HG03378 (cell line): ENCODE data around the gene AIG1.
"Not testable (repeated sequence)": the region's sequence is repeated elsewhere in the genome, so short reads cannot be mapped to it uniquely, and the experiment has no call there.

Source experiments
- ATAC-seq: cut with Tn5 transposase; IDR thresholded peaks from one replicate; pipeline ENCODE4 v1.9.1; 2021; ENCODE audit warnings: mild to moderate bottlenecking, moderate library complexity; ENCODE audit not compliant: unreplicated experiment

The AIG1 gene

DNA sequence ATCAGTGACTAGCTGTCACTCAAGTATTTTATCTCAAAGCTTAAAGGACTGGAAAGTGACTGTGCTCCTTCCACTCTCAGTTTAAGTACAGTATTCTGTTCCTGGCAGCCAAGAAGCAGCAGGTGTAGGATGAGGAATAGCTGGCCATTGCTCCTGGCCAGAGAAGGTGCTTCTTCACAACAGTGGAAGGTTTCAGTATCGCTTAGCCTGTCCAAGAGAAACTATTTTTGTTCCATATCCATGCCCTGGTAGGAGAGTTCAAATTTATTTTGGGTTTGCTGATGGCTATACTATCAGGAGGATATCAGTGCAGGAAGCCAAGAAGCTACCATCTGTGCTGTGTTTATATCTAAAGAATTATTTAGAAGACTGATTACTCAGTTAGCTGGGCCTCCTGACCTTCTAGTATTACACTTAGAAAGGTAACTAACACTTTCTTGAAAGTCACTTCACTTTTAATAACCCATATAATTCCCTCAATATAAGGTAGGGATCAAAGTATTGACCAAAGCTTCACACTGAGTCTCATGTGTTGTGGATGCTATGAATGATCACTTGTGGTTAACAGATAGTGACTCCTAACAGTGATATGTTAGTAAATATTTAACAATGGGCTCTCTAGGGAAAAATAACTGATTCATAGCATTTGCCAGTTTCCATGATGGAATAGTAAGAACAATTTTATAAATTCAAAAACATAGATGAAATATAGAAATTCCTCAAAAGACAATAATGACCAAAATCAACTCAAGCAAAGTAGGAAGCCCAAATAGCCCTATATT, 99.9 kb downstream of the AIG1 start:
- no peak for ATAC-seq

DNA sequence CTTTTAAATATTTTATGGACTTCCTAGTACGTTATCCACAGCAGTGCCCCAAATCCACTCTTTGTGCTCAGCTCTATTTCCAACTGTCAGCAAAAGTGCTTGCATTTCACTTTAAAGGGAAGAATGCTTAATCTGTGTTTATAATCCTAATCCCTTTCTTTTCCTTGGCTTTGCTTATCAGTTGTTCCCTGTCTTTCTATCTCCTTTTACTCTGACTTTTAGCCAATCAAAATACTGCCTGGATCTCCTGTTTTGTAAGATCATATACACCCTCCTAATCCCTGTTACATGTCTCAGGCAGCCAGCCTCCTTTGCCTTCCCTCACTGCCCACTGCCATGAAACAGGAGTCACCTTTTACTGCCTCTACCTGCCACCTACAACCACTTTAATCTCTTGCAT, 102.9 kb downstream of the AIG1 start:
- no peak for ATAC-seq

DNA sequence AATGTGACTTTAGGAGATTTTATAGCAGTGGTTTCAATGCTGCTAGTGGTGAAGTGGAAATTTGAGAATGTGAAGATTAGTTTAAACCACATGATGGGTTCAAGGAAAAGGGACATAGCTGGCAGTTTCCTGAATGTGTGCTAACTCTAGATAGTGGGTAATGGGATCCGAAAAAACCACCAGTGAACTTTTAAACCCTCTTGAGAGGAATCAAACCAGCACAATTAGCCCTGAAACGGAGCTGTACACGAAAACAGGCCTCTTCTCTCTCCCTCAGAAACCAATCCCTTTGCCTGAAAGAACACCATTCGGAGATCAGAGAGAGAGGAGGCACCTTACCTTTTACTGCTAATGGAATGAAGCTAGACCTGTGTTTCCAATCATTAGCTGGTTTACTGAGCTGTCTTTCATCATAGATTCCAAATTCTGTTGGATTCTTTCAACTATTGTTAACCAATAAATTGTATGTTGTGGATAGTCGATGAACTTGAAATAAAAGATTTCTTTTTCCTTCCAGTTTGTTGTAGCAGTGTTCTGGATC, 103.9 kb downstream of the AIG1 start:
- ATAC-seq, result no peak

DNA sequence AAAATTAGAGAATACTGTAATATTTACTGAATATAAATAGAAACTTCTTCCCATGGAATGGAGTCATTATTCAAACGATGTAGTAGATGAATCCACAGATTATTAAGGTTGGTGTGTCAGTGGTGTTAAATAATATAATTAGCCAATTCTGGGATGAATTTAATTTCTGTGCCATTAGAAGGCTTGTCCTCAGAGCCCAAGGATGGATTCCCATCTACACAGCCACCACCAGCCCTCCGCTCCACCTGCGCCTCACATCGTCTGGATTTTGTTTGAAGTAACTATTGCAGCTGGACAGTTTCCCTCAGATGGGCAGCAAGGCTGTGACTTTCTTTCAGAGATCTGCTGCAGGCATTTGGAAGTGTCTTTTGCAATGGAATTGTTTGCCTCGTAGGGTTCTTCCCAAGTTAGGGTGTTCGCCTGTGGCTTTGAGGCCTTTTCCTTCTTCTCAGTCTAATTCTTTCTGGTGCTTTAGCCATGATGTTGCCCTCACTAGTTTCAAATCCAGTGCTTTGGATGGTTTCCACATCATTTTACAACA, 104.7 kb downstream of the AIG1 start:
- no peak for ATAC-seq

DNA sequence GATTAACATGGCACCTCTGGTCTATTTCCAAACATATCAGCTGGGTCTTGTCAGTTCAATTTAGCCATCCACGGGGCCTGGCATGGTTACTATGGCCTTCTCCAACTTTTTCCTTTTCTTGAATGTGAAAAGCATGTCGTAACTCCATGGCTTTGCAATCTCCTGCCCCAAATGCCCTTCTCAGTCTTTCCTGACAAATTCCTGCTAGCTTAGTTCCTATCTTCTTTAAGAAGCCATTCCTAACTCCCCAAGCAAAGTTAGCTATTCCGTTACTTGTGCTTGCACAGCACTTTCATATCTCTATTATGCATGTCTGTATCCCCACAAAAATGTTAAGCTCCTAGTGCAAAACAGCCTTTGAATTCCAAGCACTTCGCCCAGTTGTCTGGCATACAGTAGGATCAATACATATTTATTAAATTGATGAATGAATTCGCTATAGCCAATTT, 105.6 kb downstream of the AIG1 start:
- ATAC-seq, result no peak

DNA sequence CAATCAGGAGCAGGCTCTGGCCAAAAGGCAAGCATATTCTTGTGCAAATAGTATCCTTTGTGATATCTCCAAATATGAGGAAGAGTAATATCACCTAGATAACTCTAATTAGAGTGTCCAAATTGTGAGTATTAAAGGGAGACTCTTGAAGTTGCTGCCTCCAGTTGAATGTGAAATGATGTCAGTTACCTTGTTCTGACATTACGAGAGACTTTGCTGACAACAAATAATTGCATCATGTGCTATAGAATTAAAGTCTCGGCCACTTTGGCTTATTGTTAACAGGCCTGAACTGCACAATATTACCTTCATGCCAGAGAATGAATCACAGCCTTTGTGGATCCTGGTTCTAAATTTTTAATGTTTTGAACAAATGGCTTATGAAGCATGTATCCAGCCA, 106.5 kb downstream of the AIG1 start:
- no peak for ATAC-seq

DNA sequence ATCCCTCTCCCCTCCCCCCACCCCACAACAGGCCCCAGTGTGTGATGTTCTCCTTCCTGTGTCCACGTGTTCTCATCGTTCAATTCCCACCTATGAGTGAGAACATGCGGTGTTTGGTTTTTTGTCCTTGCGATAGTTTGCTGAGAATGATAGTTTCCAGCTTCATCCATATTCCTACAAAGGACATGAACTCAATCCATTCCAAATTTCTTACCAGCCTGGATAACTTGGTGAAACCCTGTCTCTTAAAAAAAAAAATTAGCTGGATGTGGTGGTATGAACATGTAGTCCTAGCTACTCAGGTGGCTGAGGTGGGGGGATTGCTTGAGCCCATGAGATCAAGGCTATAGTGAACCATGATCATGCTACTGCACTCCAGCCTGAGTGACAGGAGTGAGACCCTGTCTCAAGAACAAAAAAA, 107.7 kb downstream of the AIG1 start:
- ATAC-seq, result not testable (repeated sequence)

DNA sequence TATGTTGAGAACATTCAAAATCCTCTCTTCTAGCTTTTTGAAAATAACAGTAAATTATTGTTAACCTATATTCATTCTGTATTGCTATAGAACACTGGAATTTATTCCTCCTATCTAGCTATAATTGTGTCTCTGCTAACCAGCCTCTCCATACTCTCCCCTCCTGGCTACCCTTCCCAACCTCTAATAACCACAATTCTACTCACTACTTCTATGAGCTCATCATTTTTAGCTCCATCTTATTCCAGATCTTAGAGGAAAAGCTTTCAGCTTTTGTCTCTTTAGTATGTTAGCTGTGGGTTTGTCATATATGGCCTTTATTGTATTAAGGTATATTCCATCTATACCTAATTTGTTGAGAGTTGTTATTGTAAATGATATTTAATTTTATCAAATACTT, 108.8 kb downstream of the AIG1 start:
- ATAC-seq, result no peak

DNA sequence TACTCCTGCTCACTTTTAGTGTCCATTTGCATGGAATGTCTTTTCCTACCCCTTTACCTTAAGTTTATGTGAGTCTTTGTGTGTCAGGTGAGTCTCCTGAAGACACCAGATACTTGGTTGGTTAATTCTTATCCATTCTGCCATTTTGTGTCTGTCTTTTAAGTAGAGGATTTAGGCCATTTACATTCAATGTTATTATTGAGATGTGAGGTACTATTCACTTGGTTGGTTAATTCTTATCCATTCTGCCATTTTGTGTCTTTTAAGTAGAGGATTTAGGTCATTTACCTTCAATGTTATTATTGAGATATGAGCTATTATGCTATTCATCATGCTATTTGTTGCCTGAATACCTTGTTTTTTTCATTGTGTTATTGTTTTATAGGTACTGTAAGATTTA, 113.8 kb downstream of the AIG1 start:
- no peak for ATAC-seq

DNA sequence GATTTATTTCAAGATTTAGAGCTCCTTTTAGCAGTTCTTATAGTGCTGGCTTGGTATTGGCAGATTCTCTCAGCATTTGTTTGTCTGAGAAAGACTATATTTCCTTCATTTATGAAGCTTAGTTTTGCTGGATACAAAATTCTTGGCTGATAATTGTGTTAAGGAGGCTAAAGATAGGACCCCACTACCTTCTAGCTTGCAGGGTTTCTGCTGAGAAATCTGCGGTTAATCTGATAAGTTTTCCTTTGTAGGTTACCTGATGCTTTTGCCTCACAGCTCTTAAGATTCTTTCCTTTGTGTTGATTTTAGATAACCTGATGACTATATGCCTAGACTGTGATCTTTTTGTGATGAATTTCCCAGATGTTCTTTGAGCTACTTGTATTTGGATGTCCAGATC, 114.3 kb downstream of the AIG1 start:
- ATAC-seq, result no peak

DNA sequence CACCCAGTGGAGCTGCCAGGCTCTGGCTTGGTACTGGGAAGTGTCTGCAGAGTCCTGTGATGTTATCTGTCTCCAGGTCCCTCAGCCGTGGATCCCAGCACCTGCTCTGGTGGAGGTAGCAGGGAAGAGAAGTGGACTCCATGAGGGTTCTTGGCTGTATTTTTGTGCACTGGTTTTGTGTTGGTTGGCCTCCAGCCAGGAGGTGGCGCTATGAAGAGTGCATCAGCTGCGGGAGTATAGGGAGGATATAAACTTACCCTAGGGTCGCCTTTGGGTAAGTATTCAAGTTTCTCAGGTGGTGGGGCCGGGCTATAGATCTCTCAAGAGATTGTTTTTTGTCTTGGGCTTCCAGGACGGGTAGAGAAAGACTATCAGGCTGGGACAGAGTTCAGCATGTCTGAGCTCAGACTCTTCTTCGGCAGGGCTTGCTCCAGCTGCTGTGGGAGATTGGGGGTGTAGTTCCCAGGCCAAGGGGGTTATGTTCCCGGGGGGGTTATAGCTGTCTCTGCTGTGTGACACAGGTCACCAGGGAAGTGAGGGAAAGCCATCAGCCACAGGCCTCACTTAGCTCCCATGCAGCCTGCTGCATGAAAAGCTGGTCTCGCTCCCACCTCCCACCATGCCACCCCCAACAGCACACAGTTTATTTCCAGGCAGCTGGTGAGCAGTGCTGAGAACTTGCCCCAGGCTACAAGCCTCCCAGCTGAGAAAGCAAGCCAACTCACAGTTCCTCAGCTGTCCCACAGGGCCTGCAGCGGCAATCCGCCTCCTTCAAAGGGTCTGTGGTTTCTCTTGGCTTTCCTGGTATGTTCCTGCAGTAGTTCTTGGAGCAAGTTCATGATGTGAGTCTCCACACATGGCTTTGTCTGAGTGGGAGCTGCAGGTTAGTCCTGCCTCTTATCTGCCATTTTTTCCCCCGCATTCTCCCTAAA, 115.7 kb downstream of the AIG1 start:
- ATAC-seq, result no peak

DNA sequence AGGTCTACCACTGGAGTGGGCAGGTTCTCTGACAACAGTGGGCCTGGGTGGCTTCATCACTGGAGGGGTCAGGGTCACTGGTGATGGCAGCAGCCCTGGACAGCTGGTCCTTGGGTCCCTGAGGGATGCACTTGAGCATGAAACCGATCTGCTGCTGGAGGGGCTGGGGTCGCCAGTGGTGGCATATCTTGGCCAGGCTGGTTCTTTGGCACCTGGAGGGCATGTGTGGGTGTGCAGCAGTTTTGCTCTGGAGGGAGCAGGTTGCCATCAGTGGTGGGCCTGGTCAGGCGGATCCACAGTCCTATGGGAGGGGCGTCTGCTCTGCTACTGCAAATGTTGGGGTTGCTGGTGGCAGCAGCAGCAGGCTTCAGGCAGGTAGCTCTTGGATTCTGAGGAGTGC, 117.0 kb downstream of the AIG1 start:
- no peak for ATAC-seq

DNA sequence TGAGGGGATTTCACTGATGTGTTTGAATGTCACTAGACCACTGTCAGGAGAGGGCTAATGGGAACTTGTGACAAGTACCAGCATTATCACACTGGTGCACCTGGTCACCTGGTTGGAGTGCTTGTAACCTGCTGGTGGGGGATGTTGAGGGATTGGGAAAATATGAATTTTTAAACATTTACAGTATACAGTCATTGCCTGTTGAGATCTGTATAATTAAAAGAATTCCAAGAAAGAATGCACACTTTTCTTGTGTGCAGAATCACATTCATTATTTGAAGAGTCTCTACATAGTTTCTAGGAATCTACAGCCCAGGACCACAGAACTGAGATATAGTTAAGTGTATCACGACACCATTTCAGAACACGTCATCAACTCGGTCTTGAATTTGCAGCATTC, 118.4 kb downstream of the AIG1 start:
- ATAC-seq, result no peak

DNA sequence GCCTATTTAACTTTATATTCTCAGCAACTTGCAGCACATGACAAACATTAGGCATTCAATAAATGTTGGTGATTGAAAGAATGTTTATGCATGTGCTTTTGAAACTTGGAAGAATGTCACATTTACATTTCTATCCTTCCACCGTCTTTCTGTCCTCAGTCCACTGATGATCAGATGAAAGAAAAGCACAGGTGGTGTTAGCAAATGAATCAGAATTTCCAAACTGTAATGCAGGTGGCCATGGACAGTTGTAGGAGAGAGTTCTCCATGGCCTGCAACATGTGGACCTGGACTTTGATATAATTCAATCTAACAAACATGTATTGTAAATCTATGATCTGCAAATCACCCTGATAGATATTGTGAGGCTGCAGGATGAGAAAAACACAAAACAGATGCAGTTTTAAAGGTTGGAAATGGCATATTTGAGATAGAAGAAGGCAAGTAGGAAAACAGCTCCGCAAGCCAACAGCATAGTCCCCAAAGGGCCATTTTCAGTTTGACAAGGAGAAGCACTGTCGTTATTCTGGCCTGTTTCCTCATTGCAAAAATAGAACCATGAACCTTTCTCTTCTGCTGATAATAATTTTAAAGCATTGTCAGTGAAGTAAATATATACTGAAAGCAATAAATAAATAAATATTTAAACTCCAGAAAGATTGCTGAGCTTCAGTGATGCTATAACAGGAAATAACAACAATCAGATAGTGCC, 119.4 kb downstream of the AIG1 start:
- no peak for ATAC-seq

DNA sequence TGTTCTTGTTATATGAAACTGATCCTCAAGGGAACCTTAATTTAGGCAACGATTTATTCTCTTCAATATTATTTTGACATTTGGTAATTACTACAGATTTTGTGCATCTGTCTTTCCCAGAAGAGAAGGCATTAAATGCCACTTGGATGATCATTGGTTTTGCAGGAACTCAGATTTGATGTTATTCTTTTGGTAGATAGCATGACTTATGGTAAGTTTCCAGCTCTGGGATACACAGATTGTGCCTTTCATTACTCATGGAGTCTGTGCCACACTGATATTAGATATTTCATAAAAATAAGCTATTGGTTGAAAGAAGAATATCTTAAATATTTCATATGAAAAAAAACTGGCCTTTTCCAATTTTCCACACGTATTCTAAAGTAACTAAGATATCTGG, 120.1 kb downstream of the AIG1 start:
- ATAC-seq, result no peak

DNA sequence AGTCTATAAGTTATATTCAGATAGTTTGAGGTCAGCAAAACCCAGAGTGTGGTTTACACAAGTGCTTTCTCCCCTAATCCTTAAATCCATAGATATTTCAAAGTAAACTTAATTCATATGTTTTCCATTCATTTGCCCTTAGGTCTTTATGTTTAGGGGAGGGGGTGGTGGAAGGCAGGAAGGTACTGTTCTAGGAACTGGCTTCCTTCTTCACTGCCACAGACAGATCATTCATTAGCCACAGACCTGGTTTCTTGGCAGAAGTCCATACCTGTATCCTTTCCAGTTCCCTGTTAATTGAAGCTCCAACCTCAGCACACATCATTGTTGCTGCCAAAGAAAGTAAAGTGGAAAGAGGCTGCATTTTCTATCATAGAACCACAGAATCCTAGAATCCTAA, 123.0 kb downstream of the AIG1 start:
- ATAC-seq, result no peak

DNA sequence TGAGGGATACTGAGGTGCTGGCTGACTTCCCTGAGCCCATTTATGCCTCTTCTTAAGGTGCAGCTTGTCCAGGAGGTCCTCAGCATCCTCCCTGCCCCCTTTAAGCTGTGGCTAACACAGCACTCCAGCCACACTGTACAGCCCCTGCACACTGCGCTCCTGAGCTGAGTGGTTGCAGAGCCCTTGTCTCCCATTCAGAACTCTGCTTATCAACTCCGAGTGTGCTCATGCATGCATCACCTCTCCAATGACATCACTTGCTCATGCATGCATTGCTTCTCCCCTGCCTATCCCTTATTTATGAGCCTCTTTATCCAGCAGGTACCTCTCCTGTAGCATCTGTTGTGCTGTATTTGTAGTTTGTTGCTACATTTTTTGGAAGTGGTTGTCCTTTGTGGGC, 124.6 kb downstream of the AIG1 start:
- ATAC-seq, result no peak

DNA sequence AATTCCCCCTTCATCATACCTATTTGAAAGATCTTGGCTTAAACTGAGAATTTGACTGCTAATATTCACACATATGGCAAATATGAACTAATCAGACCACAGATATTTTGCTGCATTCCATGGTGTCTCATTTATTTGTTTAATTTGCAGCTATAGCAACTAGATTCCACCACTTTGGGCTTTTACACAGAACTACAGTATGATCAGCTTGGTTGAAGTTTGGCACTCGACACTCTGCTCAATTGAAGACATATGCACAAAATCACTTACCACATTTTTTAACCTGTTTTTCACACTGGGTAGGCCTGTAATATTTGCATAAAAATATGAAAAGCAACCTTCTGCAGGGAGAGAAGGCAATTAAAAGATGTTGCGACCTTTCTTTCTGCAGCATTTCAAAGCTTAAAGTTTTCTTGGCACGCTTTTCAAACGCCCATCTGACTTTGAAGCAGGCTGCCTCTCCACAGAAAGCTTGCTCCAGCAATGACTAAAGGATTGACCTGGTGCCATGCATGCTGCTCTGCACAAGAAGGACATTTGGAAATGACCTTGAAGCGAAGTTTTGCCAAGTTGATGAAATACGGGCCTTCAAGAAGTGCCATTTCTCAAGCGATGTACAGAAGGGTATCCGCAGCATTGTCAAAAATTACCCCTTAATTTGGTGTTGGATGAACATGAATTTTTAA, 126.7 kb downstream of the AIG1 start:
- no peak for ATAC-seq

DNA sequence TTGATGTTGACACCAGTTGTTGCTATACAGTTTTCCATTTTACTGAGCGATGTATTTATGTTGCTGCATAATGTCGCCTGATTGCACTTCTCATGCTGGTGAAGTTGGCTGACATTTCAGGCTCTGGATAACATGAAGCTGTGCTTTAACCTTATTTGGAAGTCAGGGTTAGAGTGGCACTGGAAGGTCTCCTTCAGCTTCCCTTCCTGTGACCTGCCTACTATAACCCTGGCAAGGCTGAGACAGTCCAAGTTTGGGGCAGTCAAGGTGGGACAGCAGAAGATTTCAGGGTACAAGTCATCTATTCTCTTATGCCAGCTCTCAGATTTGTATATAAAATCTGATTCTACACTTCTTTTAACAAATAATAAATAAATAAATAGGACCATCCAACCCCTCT, 127.6 kb downstream of the AIG1 start:
- ATAC-seq, result no peak

DNA sequence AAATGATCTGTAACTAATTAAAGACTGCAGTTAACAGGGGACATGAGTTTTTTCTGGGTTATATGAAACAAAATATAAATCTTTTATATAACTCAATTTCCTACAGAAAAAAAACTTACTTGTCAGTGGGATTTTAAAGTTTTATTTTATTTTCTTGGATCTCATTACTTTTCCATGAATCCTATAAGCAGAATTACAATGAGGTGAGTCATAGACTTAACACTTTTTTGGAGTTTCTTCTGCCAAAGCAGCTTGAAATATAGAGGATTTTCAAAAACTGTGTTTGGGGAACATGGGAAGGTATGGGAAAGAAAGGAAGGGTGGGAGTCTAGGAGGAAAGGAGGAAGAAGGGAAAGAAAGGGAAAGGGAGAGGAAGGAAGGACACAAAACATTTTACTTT, 130.7 kb downstream of the AIG1 start:
- ATAC-seq, result no peak
